Mesendoderm (in vitro differentiated cells): ENCODE results near the gene AGBL1.

Experiments
- DNase-seq: peaks from one replicate; pipeline ENCODE4 v3.0.0; 2013
- H2AK5ac ChIP-seq: 2 replicates; pipeline ENCODE4 v1.6.1; 2013; ENCODE audit warnings: low read length, inconsistent platforms
- H2BK120ac ChIP-seq: 2 replicates; pipeline ENCODE4 v1.6.1; 2013; ENCODE audit warnings: low read depth, mild to moderate bottlenecking, low read length, moderate library complexity, mixed read lengths
- H2BK15ac ChIP-seq: replicated peaks from 2 replicates; pipeline ENCODE4 v1.6.1; 2013; ENCODE audit warnings: low read depth, mild to moderate bottlenecking, moderate library complexity
- H2BK5ac ChIP-seq: 2 replicates; pipeline ENCODE4 v1.6.1; 2013; ENCODE audit warnings: low read length, inconsistent platforms
- H3K18ac ChIP-seq: 2 replicates; pipeline ENCODE4 v1.6.1; 2013; ENCODE audit warnings: mild to moderate bottlenecking, low read length, mixed read lengths
- H3K23ac ChIP-seq: one replicate; pipeline ENCODE4 v1.6.1; 2013; ENCODE audit warnings: low read length
- H3K27ac ChIP-seq: 2 replicates; pipeline ENCODE4 v1.5.1; 2013; ENCODE audit warnings: low read depth, mild to moderate bottlenecking, inconsistent platforms, low read length, moderate library complexity
- H3K27me3 ChIP-seq: 2 replicates; pipeline ENCODE4 v1.6.1; 2013; ENCODE audit warnings: low read length, control low read depth, mild to moderate bottlenecking, inconsistent platforms; ENCODE audit not compliant: insufficient read depth, poor library complexity
- H3K36me3 ChIP-seq: 2 replicates; pipeline ENCODE4 v1.6.1; 2013; ENCODE audit warnings: low read length, inconsistent platforms; ENCODE audit not compliant: control insufficient read depth, insufficient read depth
- H3K4ac ChIP-seq: one replicate; pipeline ENCODE4 v1.6.1; 2013; ENCODE audit warnings: low read depth, mild to moderate bottlenecking, low read length, moderate library complexity
- H3K4me1 ChIP-seq: 2 replicates; pipeline ENCODE4 v1.6.1; 2013; ENCODE audit warnings: low read depth, low read length, inconsistent platforms; ENCODE audit not compliant: control insufficient read depth
- H3K4me2 ChIP-seq: 2 replicates; pipeline ENCODE4 v1.6.1; 2013; ENCODE audit warnings: low read length
- H3K4me3 ChIP-seq: 2 replicates; pipeline ENCODE4 v1.5.1; 2013; ENCODE audit warnings: mild to moderate bottlenecking, low read length
- H3K56ac ChIP-seq: one replicate; pipeline ENCODE4 v1.6.1; 2013; ENCODE audit warnings: low read length
- H3K79me1 ChIP-seq: 2 replicates; pipeline ENCODE4 v1.6.1; 2013; ENCODE audit warnings: low read length, inconsistent platforms
- H3K79me2 ChIP-seq: 2 replicates; pipeline ENCODE4 v1.6.1; 2013; ENCODE audit warnings: mild to moderate bottlenecking, low read length; ENCODE audit not compliant: control insufficient read depth, insufficient read depth
- H3K9ac ChIP-seq: 2 replicates; pipeline ENCODE4 v1.6.1; 2013; ENCODE audit warnings: low read length, inconsistent platforms
- H4K5ac ChIP-seq: one replicate; pipeline ENCODE4 v1.6.1; 2013; ENCODE audit warnings: low read length
- H4K8ac ChIP-seq: one replicate; pipeline ENCODE4 v1.6.1; 2013; ENCODE audit warnings: low read depth, mild to moderate bottlenecking, control low read depth, low read length, moderate library complexity
- WGBS: extraction: QIAGEN DNeasy Blood & Tissue Kit; methylation state at CpG from one replicate; pipeline ENCODE4 v1.1.7; 2013; ENCODE audit warnings: low lambda C conversion rate, missing lambda C conversion rate; ENCODE audit not compliant: insufficient coverage; ENCODE audit errors: extremely low coverage; 5-methylcytosine and 5-hydroxymethylcytosine counted together

The AGBL1 gene

GRCh38 chr15:86615816-86616215, 536.1 kb downstream of the AGBL1 start:
- Histone ChIP-seq H3K9ac (no peak overlapping the region), H3K18ac (no peak overlapping the region), H3K36me3 (no peaks in the 10 kb centered on the region), H2BK120ac (no peak overlapping the region), H3K56ac (no peak overlapping the region), H3K79me2 (no peaks in the 10 kb centered on the region), H4K8ac (no peak overlapping the region), H3K4me2 (no peak overlapping the region), H2AK5ac (no peak overlapping the region), H2BK15ac (no peak overlapping the region), H3K4me1 (peaks cover 5% of the 10 kb centered on the region), H3K4me3 (no peak overlapping the region), H3K23ac (no peak overlapping the region), H3K4ac (no peak overlapping the region), H2BK5ac (no peak overlapping the region), H4K5ac (no peak overlapping the region), H3K79me1 (no peaks in the 10 kb centered on the region), H3K27me3 (no peaks in the 10 kb centered on the region), H3K27ac (no peak overlapping the region)
- no CpG with 5 or more reads among the region's 3 CpGs for WGBS
- DNase-seq, result no peak

GRCh38 chr15:86616771-86617170, 537.1 kb downstream of the AGBL1 start:
- Histone ChIP-seq H3K4me3 (no peak overlapping the region), H2BK120ac (no peak overlapping the region), H3K23ac (no peak overlapping the region), H4K8ac (no peak overlapping the region), H2BK5ac (no peak overlapping the region), H3K18ac (no peak overlapping the region), H4K5ac (no peak overlapping the region), H2AK5ac (no peak overlapping the region), H3K27ac (no peak overlapping the region), H3K4me2 (no peak overlapping the region), H3K4ac (no peak overlapping the region), H2BK15ac (no peak overlapping the region), H3K79me2 (no peaks in the 10 kb centered on the region), H3K36me3 (no peaks in the 10 kb centered on the region), H3K56ac (no peak overlapping the region), H3K4me1 (peaks cover 6% of the 10 kb centered on the region), H3K9ac (no peak overlapping the region), H3K79me1 (no peaks in the 10 kb centered on the region), H3K27me3 (no peaks in the 10 kb centered on the region)
- DNase-seq, result no peak
- no CpG with 5 or more reads among the region's 1 CpG for WGBS

- no peak overlapping the region for H3K27ac ChIP-seq
- H4K5ac ChIP-seq, result no peak overlapping the region
- no peak overlapping the region for H2BK15ac ChIP-seq
- no CpG with 5 or more reads among the region's 5 CpGs for WGBS
- H3K4me2 ChIP-seq, result no peak overlapping the region
- H3K56ac ChIP-seq, result no peak overlapping the region
- H3K4ac ChIP-seq, result no peak overlapping the region
- no peak overlapping the region for H3K23ac ChIP-seq
- H3K27me3 ChIP-seq, result no peaks in the 10 kb centered on the region
- no peak overlapping the region for H2BK120ac ChIP-seq
- peaks cover 6% of the 10 kb centered on the region for H3K4me1 ChIP-seq
- no peak overlapping the region for H2AK5ac ChIP-seq
- H3K18ac ChIP-seq, result no peak overlapping the region
- no peak overlapping the region for H4K8ac ChIP-seq
- H2BK5ac ChIP-seq, result no peak overlapping the region
- H3K4me3 ChIP-seq, result no peak overlapping the region
- H3K36me3 ChIP-seq, result no peaks in the 10 kb centered on the region
- peak; percentile 40 for DNase-seq
- no peak overlapping the region for H3K9ac ChIP-seq
- no peaks in the 10 kb centered on the region for H3K79me1 ChIP-seq
- no peaks in the 10 kb centered on the region for H3K79me2 ChIP-seq
Measured at GRCh38 chr15:86620157-86620556, 540.5 kb downstream of the AGBL1 start.

- H3K4me3 ChIP-seq, result no peak overlapping the region
- H3K36me3 ChIP-seq, result no peaks in the 10 kb centered on the region
- H3K9ac ChIP-seq, result no peak overlapping the region
- DNase-seq, result peak; percentile 62
- no peak overlapping the region for H4K5ac ChIP-seq
- no peak overlapping the region for H3K23ac ChIP-seq
- H3K4me2 ChIP-seq, result no peak overlapping the region
- H2BK15ac ChIP-seq, result no peak overlapping the region
- no peak overlapping the region for H2BK5ac ChIP-seq
- no CpG with 5 or more reads among the region's 8 CpGs for WGBS
- H3K79me2 ChIP-seq, result no peaks in the 10 kb centered on the region
- H3K56ac ChIP-seq, result no peak overlapping the region
- H4K8ac ChIP-seq, result no peak overlapping the region
- H2AK5ac ChIP-seq, result no peak overlapping the region
- peaks cover 6% of the 10 kb centered on the region for H3K4me1 ChIP-seq
- no peak overlapping the region for H3K27ac ChIP-seq
- H3K4ac ChIP-seq, result no peak overlapping the region
- no peaks in the 10 kb centered on the region for H3K79me1 ChIP-seq
- no peaks in the 10 kb centered on the region for H3K27me3 ChIP-seq
- no peak overlapping the region for H3K18ac ChIP-seq
- H2BK120ac ChIP-seq, result no peak overlapping the region
Measured at GRCh38 chr15:86620641-86621349, 541.1 kb downstream of the AGBL1 start.

- no CpG with 5 or more reads among the region's 2 CpGs for whole genome bisulfite sequencing
- H3K27me3 ChIP-seq, result no peaks in the 10 kb centered on the region
Measured at GRCh38 chr15:86623236-86623635, 543.6 kb downstream of the AGBL1 start.

More at GRCh38 chr15:86623236-86623635, 543.6 kb downstream of the AGBL1 start:
- Histone ChIP-seq H2BK15ac (no peak overlapping the region), H2BK120ac (no peak overlapping the region), H3K79me1 (no peaks in the 10 kb centered on the region), H3K18ac (no peak overlapping the region), H3K4me2 (no peak overlapping the region), H3K23ac (no peak overlapping the region), H3K27ac (no peak overlapping the region), H3K79me2 (no peaks in the 10 kb centered on the region), H3K4ac (no peak overlapping the region), H3K36me3 (no peaks in the 10 kb centered on the region), H4K8ac (no peak overlapping the region), H3K56ac (no peak overlapping the region), H4K5ac (no peak overlapping the region), H3K9ac (no peak overlapping the region), H3K4me1 (peaks cover 6% of the 10 kb centered on the region), H2BK5ac (no peak overlapping the region), H2AK5ac (no peak overlapping the region), H3K4me3 (no peak overlapping the region)
- DNase-seq, result no peak
